Epidermal melanocyte (primary cell): Measurements from ENCODE around the gene TRPM5.

Experiments used
- DNase-seq: peaks from one replicate; pipeline ENCODE4 v3.0.0; 2011; ENCODE audit warnings: low spot score; ENCODE audit not compliant: insufficient read length

TRPM5 gene

DNA sequence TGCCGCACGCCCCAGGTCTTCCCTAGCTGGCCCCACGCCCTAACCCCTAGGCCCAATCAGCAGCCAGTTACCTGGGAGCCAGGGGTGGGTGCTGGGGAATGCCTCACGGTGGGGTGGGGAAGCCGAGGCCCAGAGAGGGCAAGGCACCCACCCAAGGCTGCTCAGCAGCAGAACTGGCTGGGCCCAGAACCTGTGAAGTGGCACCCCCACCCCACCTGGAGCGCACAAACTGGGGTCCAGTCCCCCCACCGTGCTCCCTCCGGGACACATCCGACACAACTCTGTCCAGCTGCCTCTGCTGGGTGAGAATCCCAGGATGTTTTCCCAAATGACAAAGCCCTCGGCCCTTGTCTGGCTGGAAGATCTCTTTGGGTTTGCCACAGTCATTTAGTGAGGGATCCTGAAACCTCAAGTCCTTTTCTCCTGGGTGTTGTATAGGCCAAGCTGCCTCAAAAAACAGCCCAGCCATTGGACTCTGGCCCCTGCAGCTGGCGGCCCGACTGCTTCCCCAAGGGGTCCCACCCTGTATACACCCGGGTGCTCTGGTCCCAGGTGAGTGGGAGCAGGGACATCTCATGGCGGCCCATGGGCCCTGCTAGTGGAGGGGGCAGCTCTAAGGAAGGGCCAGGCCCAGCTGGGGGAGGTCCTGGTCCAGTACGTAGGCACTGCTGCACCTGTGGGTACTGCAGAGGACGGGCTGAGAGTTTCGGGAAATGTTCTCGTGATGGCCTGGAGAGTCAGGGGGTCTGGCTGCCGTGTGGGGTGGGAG, 22.9 kb downstream of the TRPM5 start:
- DNase-seq = no peak

DNA sequence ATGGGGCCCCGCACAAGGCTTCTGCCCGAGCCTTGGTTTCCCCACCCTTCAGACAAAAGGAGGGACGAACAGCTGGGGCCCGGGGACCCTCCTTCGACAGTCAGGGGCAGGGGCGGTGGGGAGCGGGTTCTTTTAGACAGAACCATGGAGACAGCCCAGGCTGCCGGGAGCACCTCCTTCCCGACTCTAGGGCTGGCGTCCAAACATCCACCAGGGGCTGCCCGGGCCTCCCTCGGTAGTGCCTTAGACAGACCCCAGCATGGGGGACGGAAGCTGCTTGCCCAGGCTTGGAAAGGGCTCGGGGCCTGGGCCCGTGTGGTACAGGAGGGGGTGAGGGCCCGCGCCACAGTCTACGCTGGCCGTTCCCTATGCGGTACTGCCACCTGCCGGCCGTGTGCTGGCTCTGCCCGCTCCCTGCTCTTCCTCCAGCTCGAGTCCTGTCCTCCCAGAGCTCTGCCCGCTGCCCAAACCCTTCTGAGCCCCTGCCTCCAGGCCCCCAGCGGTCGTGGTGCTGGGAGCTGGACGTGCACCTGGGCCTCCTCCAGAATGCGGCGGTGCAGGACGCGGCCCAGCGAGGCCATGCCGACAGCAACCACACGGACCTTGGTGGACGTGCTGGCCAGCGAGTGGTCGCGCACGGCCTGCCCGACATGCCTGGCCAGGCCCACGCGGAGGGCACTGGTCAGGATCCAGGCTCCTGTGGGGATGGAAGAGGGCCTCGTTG, 23.6 kb downstream of the TRPM5 start:
- peak; percentile 98 for DNase-seq

DNA sequence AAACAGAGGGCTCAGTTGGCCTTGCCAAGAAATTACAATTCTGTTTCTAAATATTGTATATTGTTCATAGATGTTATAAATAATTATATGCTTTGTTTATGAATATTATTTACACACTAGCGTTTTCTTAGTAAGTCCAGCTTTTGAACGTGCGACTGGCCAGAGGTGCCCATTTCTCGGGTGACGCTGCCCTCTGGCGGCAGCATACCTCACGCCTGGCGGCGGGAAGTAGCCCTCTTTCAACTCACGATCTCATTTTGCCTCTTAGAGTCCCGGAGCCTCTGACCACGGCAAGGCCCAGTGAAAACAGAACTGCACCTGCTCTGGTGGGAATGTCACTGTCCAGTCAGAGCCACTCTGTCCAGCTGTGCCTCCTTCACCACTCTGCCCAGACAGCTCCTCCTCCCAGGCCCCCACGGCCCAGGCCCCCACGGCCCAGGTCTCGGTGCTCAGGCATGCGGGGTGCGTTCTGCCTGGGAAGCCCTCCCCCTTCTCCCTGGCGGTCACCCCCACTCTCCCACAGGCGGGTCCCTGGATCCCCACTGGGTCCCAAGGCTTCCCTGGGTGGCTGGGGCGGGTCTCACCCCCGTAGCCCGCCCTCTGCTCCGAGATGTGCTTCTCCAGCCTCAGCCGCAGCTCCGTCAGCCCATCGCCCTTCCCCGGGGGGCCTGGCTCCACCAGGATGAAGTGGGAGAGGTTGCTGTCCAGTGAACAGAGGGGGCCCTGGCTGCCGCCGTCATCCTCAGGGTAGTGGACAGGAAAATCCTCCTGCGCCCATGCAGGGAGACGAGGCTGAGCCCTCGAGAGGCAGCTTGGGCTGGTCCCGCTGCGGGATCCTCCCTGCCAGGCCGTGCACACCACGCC, 24.4 kb downstream of the TRPM5 start:
- DNase-seq = peak; percentile 95

DNA sequence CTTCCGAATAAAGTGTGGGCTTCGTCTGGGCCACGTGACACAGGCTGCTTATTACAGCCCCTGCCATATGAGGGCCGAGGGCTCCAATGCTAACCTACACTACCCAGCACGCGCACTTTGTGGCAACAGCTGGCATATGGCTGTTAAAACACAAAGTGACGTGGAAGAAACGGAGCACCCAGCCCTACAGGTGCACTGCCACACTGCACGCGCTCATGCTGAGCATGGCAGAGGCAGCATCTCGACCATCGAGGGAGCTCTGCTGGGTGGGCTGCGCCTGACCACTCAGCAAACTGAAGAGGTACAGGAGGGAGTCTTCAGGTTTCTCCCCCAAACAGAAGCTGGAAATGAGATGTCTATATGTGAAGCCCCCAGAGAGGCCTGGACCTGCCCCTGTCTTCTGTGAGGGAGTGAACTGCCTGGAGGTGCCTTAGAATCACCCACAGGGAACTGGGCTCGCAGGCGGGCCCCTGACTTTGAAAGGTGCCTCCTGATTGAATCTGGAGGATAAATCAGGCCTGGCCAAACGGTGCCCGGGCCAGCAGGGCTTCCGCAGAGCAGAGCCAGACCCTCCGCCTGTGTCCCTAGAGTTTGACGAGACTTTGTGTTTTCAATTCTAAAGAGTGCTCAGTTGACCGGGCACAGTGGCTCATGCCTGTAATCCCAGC, 25.5 kb downstream of the TRPM5 start:
- DNase-seq = no peak

DNA sequence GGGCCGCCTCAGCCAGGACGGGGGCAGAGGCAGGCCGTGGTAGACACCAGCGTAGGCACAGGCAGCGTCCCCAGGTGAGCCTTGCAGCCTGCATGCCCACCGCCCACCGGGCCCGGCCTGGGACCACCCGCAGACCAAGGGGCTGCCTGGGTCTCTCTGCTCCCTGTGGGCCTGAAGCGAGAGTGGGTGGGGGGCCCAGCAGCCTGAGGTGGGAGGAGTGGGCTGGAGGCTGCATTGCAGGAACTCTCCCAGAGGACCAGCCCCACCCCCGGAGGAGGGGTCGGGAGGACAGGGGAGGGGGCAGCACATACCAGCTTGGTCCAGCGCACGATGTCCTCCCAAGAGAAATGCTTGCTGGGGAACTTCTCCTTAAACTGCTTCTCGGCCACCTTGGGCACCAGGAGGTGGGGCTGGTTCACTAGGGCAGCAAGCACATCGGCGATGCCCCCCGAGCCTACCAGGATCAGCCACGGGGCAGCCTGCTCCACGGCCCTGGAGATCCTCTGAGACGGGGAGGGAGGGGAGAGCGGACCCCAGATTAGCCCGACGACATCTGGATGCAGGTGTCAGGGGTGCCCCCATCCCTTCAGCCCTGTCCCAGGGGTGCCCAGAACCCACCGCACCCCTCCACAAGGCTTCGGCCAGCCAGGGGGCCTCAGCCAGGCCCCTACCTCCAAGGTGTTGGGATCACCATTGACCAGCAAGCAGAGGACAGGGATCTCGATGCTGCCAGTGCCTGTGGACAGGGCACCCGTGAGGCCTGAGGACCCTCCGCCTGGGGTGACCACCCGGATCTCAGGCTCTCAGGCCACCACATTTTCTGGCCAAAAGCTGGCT, 26.2 kb downstream of the TRPM5 start:
- DNase-seq = no peak

DNA sequence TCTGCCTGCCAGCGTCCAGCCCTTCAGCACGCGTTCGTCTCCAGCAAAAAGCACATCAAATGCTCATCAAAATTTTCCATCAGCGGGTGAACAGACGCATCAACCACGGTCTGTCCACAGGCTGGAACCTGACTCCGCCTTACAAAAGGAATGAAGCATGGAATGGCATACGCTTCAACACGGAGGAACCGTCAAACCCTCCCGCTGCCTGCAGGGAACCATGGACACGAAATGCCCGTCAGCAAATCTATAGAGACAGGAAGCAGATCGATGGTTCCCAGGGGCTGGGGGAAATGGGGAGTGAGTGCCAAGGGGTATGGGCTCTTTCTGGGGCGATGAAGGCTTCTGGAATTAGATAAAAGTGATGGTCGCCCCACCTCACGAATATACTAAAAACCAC, 27.5 kb downstream of the TRPM5 start:
- no peak for DNase-seq

DNA sequence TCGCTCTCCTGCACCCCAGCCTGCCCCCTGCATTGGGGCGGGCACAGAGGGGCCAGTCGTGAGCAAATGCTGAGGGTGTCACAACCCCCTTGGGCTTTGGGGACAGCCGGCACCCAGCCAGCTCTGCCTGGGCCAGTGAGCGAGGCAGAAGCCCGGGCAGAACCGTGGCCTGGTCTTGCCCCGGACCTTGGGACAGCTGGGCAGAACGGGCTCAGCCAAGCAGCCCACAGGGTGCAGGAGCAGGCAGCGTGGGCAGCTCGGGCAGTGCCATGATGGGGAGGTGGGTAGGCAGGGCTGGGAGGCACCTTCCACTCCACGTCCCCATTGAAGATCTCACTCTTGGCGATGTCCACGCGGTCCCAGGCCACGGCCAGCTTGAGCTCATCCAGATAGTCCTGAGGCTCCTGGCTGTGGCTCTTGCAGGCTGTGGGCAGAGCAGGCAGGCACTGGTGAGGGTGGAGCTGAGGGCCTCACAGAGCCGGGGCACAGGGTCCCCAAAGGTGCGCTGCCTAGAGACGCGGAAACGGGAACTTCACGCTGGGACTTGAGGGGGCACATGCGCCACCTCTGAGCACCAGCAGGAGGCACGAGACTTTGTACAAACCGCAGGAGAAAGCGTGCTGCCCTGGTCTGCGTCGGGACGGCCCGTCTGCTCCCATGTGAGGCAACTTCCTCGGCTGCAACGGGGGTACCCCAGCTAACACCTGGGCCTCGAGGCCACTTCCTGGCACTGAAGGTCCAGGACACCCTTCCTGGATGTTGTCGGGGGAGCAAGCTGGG, 28.5 kb downstream of the TRPM5 start:
- no peak for DNase-seq

DNA sequence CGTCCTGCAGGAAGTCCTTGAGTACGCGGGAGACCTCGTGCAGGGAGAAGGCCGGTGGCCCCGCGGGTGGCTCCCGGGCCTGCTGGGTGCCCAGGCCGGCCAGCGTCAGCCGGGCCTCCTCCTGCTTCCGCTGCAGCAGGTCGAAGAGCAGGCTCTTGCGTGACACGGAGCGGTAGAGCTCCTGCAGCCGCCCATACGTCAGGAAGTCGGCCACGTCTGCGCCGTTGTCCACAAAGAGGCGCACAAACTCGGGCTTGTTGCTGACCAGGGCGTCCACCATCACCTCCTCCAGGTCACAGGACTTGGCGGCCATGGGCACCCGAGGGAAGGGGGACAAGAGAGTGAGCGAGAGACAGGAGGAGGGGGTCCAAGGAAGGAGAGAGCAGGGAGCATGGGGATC, 29.1 kb downstream of the TRPM5 start:
- DNase-seq = no peak

DNA sequence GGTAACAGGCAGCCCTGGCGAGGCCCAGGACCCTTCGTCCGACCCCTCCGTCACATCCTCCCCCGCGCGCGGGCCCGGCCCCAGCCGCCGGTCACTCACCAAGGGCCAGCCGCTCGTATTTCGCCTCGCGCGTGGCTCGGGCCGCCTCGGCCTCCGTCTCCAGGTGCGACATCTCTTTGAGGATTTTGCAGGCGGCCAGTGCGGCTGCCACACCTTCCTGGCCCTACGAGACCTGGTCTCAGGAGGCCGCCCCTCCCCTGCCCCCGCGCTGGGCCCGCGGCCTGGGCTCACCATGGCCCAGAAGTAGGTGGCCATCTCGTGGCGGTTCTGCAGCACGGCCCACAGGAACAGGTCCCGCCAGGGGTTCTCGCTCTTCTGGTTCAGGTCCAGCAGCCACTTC, 29.7 kb downstream of the TRPM5 start:
- DNase-seq = no peak

DNA sequence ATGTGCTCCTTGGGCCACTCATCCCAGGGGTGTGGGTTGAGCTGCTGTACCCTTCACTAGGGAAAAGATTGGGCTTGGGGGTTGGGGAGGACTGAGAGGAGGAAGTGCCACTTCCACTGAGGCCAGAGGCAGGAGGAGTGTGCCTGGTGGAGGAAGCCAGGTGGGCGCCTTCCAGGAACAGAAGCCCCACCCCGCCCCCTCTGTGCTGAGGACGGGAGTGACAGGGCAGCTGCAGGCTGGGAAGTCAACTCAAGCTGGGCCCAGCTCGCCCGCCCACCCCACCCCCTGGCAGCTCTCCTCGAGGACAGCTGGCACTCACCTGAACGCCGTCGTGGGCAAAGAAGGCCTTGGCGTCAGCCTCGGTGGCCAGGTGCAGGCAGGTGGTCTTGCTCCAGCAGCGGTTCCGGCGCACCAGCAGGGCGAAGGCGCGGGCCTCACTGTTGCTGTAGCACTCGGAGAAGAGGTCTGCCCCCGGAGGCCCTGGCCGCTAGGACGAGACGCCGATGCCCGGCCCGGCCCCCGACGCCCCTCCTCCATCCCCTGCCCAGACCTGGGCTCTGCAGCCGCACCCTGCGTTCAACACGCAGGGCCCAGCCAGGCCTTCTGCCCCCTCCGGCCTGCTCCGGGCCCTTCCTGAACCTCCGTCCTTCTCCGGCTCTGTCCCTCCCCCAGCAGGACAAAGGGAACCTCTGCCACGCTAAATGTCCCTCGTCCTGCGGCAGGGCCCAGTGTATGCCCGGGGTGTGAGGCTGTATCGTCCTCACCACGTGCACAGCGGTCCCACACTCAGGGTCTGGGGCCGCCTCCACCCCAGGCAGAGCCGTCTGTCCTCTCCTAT, 30.4 kb downstream of the TRPM5 start:
- DNase-seq = no peak

DNA sequence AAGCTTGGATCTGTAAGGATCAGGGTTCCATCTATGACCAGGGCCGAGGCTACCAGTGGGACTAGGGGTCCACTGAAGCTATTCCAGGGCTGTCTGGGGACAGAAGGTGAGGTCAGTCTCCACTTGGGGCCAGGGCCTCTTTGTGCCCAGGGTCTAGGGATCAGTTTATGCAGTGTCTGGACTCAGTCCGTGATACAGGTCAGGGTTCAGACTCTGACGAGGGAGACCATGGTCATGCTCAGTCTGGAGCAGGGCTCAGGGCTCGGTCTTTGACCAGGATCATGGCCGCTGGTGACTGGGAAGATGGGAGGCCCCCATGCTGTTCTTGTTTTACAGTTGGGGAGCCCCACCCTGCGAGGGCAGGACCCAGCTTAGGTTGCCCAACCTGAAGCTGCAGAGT, 32.0 kb downstream of the TRPM5 start:
- no peak for DNase-seq

DNA sequence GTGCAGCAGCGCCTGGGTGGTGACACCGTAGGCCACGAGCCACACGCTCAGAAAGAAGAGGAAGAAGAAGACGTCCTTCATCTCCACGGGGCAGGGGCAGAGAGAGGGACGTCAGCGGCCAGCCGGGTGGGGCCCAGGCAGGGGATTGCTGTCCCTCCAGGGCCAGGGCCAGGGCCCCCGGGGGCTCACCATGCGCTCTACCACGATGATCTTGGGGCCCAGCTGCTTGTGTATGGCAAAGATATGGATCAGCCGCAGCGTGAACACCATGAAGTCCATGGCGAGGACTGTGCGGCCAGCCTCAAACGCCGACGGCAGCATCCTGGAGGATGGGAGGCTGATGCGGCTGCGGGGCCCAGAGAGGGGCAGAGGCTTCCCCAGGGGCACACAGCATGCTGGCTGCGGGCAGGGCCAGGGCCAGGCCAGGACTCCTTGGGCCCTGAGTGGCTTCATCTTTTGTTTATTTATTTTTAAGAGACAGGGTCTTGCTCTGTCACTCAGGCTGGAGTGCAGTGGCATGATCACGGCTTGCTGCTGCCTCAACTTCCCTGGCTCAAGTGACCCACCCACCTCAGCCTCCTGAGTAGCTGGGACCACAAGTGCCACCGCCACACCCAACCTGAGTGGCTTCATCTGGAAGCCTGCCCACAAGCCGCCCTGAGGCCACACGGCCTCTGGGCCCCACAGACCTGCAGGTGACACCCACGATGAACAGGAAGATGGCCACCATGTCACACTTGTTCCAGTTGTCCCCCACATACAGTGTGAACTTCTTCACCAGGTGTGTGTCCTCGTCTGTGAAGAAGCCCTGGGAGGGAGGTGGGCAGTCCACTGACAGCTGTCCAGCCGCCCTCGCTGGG, 32.6 kb downstream of the TRPM5 start:
- DNase-seq = no peak

DNA sequence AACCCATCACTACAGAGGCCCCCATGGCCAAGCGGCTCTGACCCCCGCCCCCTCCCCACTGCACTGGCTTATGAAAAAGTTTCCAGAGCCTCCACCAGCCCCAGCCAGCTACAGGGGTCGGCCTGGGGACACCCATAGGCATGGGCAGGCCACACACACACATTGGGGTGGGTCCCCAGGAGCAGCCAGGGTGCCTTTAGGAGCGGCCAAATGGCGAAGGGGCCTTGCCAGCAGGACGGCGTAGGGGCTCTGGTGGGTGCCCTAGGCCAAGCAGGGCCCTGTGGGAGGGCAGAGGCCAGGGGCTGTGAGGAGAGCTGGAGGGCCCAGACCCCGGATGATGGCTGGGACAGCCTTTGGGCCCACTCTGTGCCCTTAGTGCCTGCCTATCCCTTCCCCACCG, 33.7 kb downstream of the TRPM5 start:
- no peak for DNase-seq

DNA sequence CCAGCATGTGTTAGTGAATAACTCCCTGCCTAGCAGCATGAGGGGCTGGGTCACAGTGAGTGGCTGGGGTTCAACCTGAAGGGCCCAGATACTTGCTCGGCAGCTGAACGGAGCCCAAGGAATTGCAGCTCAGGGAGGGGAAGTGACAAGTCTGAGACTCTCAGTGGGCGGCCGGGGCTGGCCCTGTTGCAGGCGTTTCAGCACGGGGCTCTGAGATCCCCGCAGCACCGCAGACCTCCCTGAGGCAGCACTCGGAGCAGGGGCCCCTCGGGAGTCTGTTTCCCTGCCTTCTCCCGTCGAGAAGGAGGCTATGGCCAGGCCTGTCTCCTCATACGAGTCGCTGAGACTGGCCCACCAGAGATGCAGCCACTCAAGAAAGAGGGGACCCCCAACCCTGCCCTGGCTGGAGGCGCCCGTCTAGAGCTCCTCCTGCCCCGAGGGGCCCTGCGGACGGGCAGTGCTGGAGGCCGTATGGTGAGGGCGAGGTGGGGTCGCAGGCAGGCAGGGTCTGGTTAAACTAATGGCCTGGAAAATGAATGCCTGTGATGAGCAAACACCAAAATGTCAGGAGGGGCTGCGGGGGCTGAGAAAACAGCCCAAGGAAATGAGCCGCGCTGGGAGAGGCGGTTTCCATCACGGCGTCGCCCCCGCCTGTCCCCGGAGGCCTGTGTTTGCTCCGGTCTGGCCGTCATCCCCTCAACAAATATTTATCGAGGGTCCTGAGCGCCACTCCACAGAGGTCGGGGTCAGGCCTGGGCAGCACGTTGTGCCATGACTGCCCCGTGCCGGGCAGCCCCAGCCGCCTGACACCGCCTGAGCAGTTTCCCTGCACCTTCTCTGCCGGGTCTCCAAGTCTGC, 34.5 kb downstream of the TRPM5 start:
- DNase-seq = no peak

DNA sequence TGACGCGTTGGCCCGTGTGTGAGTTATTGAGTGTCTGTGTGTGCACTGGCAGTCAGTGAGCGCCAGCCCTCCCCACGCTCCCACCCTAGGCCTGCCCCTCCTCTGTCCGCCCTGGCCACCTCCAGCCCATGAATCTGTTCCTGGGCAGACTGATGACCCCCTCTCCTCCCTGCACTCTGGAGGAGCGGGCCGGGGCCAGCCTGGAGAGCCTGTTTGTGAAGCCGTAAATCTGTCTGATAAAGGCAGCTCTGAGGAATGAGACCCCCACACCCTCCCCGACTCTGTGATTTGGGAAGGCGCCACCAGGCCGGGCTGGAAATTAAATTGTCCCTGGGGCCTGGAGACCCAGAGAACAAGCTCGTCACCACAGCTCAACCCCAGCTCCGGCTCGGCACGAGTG, 35.2 kb downstream of the TRPM5 start:
- no peak for DNase-seq

DNA sequence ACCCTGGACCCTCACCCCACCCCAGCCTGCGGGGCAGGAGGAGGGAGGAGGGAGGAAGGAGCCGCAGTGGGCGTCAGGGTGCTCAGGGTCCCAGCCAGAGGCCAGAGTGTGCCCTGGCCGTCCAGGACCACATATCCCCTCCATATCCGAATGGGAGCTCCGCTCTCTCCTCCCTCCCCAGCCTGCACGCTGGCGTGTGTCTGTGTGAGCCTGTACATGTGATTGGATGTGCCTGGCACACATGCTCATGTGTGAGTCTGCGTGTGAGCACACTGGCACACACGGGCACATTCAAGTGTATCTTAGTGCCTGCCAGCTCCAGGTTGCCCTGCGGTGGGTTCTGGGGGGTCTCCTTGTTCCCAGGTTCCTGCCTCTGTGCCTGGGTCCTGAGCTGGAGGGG, 35.6 kb downstream of the TRPM5 start:
- no peak for DNase-seq

DNA sequence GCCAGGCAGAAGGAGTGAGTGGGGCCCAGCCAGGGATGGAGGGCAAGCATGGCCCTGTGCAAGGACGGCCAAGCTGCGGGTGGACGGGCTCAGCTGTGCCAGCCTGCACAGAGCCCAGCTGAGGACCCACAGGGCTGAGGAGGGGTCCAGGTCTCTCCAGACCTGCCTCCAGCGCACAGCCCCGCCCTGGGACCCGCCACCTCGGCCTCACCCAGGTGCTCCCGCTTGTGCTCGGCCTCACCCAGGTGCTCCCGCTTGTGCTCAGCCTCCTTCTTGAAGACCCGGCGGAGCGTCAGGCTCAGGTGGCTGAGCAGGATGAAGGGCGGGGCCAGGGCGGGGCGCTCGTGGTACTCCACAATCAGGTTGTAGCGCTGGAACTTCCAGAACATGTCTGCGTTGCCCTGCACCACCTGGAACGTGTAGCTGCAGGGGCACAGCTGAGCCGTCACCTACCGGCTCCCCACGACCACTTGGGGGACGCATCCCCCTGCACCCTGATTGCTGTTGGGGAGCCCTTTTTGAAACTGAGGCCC, 37.4 kb downstream of the TRPM5 start:
- no peak for DNase-seq
